MCF 10A (cell line): ENCODE measurements around the gene CSMD2. TPM values are rescaled to one million over a fixed set of nuclear protein-coding genes. Genes with fewer than 3 reads are reported as not detected.
A peak's percentile ranks its signal among the peaks of the same experiment; 100 is the strongest.

Experiments used
- BruUV-seq: library from RNA; stranded (reverse); fragments of 400-500 nt; replicated peaks from 2 replicates; lab custom pipeline; 2021; lab: Mats Ljungman, UMichigan
- CTCF ChIA-PET: fragments of 300-600 bp; sonication (Branson Sonifier 250); formaldehyde crosslinking; extraction: SDS; loops from one replicate; lab custom pipeline; 2021; ENCODE audit warnings: antibody characterized with exemption, inconsistent platforms; lab: Yijun Ruan, JAX
- POLR2A ChIA-PET: fragments of 300-600, 350-650 bp; sonication (Branson Sonifier 250); formaldehyde crosslinking; extraction: SDS; loops from one replicate; lab custom pipeline; 2020; ENCODE audit warnings: antibody characterized with exemption, inconsistent platforms; lab: Yijun Ruan, JAX
- DNase-seq: peaks from one replicate; pipeline ENCODE4 v3.0.0-alpha.2; 2018; ENCODE audit not compliant: unreplicated experiment
- H3K27ac Mint-ChIP-seq: one replicate; pipeline ENCODE4 v1.8.0; 2022; ENCODE audit warnings: mild to moderate bottlenecking, low read depth, mixed read lengths; ENCODE audit not compliant: unreplicated experiment
- H3K27me3 Mint-ChIP-seq: one replicate; pipeline ENCODE4 v1.8.0; 2022; ENCODE audit warnings: mixed read lengths; ENCODE audit not compliant: insufficient read depth, unreplicated experiment
- H3K36me3 Mint-ChIP-seq: one replicate; pipeline ENCODE4 v1.8.0; 2022; ENCODE audit warnings: mild to moderate bottlenecking, moderate library complexity, mixed read lengths; ENCODE audit not compliant: insufficient read depth, unreplicated experiment
- H3K4me1 Mint-ChIP-seq: one replicate; pipeline ENCODE4 v1.8.0; 2022; ENCODE audit warnings: mixed read lengths; ENCODE audit not compliant: insufficient read depth, unreplicated experiment
- H3K4me3 Mint-ChIP-seq: one replicate; pipeline ENCODE4 v1.8.0; 2022; ENCODE audit warnings: mild to moderate bottlenecking, moderate library complexity, mixed read lengths; ENCODE audit not compliant: unreplicated experiment
- H3K9me3 Mint-ChIP-seq: one replicate; pipeline ENCODE4 v1.8.0; 2022; ENCODE audit warnings: mixed read lengths; ENCODE audit not compliant: unreplicated experiment
- CTCF ChIP-seq: fragments of 200-600 bp; IDR thresholded peaks from one replicate; pipeline ENCODE4 v1.8.0; 2022; ENCODE audit warnings: antibody characterized with exemption, mild to moderate bottlenecking; ENCODE audit not compliant: unreplicated experiment
- intact Hi-C: fragments of 100-400 bp; cut with micrococcal nuclease; formaldehyde crosslinking; loops from 2 replicates; pipeline ENCODE4 v1.14.1; 2022
- total RNA-seq: library from RNA; stranded (reverse); gene quantifications from 2 replicates; pipeline ENCODE4 v1.2.3, GENCODE V29; 2022

CSMD2 gene
- total RNA-seq, 1 experiment from 2014 or later: not detected

- DNase-seq: no peak
- intact Hi-C loops: no loop called here
- no peaks in the 10 kb centered on the region for H3K4me1 Mint-ChIP-seq
- H3K4me3 Mint-ChIP-seq: no peak overlapping the region
- H3K9me3 Mint-ChIP-seq: peaks cover 28% of the 10 kb centered on the region
- no TSS peak for BruUV-seq
- TF ChIP-seq CTCF: no peak
- CTCF ChIA-PET: interaction anchor here (0.7 kb wide), 2 partner anchors 33 to 293 kb away, joined by 3 to 5 read pairs; no protein-coding TSS in a partner anchor
- no peaks in the 10 kb centered on the region for H3K27me3 Mint-ChIP-seq
- POLR2A ChIA-PET: no interaction called here
- no peaks in the 10 kb centered on the region for H3K36me3 Mint-ChIP-seq
- no peak overlapping the region for H3K27ac Mint-ChIP-seq
Measured at GRCh38 chr1:33970148-33970825, 194.7 kb downstream of the CSMD2 start.

GRCh38 chr1:33966346-33967141 is 198.5 kb downstream of the CSMD2 start:
- no peaks in the 10 kb centered on the region for H3K36me3 Mint-ChIP-seq
- BruUV-seq: no TSS peak

GRCh38 chr1:33965086-33965485 is 199.9 kb downstream of the CSMD2 start:
- H3K36me3 Mint-ChIP-seq: no peaks in the 10 kb centered on the region
- BruUV-seq: no TSS peak
- intact Hi-C loops: no loop called here
- ChIA-PET CTCF (no interaction called here), POLR2A (no interaction called here)
- H3K27ac Mint-ChIP-seq: no peak overlapping the region
- DNase-seq: no peak
- peaks cover 43% of the 10 kb centered on the region for H3K9me3 Mint-ChIP-seq
- no peaks in the 10 kb centered on the region for H3K4me1 Mint-ChIP-seq
- H3K4me3 Mint-ChIP-seq: no peak overlapping the region
- H3K27me3 Mint-ChIP-seq: no peaks in the 10 kb centered on the region
- no peak for TF ChIP-seq CTCF

More at GRCh38 chr1:33966346-33967141, 198.5 kb downstream of the CSMD2 start:
- Mint-ChIP-seq H3K4me1 (no peaks in the 10 kb centered on the region), H3K27ac (no peak overlapping the region), H3K27me3 (no peaks in the 10 kb centered on the region), H3K9me3 (peaks cover 47% of the 10 kb centered on the region), H3K4me3 (no peak overlapping the region)
- intact Hi-C loops: no loop called here
- ChIA-PET CTCF (interaction anchor here (0.7 kb wide), 1 partner anchor 805 kb away, joined by 3 read pairs; no protein-coding TSS in a partner anchor), POLR2A (interaction anchor here (0.7 kb wide), 1 partner anchor 652 kb away, joined by 3 read pairs; no protein-coding TSS in a partner anchor)
- TF ChIP-seq CTCF: no peak
- DNase-seq: peak; percentile 55

- POLR2A ChIA-PET: no interaction called here
- no peak for TF ChIP-seq CTCF
- Mint-ChIP-seq H3K9me3 (peaks cover 47% of the 10 kb centered on the region), H3K27ac (no peak overlapping the region), H3K4me1 (no peaks in the 10 kb centered on the region), H3K27me3 (no peaks in the 10 kb centered on the region), H3K36me3 (no peaks in the 10 kb centered on the region), H3K4me3 (no peak overlapping the region)
- DNase-seq: no peak
- CTCF ChIA-PET: no interaction called here
- BruUV-seq: no TSS peak
- intact Hi-C loops: no loop called here
Measured at GRCh38 chr1:33962061-33962460, 203.0 kb downstream of the CSMD2 start.
